GM19455 (cell line): Measurements from ENCODE around the gene MTFP1.
"Not testable (repeated sequence)": the region's sequence is repeated elsewhere in the genome, so short reads cannot be mapped to it uniquely, and the experiment has no call there.

ENCODE experiments used
- ATAC-seq: cut with Tn5 transposase; IDR thresholded peaks from one replicate; pipeline ENCODE4 v1.9.1; 2021; ENCODE audit not compliant: unreplicated experiment

MTFP1 gene

DNA sequence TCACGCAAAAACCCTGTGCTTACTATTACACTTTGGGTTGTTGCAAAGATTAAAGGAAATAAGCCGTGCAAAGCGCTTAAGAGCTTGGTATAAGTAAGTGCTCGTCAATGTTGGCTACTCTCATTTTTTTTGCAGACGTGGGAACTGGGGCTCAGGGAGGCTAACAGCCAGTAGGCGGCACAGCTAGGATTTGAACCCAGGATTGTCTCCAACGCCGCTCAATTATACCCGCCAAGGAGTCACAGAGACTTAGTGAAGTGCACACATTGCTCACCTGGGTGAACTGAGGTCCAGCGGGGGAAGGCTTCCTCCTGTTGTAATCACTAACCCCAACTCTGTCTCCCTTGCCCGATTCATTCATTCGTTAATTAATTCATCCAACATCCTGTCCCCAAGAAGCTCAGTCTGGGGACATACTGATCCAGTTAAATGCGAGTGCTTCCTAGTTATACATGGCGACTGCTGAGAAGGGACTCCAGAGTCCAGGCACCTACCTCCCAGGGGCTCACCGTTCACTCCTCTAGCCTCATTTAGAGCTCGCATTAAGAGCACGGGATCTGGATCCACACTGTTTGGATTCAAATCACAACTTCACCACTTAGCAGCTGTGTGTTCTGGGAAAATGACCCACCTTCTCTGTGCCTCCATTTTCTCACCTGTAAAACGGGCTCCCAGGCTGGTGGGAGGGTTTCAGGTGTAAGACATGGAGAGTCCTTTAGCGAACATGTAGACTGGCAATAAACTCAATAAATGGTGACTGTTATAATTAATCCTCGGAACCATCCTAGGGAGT, 838 bp upstream of the MTFP1 start:
- ATAC-seq, result no peak

DNA sequence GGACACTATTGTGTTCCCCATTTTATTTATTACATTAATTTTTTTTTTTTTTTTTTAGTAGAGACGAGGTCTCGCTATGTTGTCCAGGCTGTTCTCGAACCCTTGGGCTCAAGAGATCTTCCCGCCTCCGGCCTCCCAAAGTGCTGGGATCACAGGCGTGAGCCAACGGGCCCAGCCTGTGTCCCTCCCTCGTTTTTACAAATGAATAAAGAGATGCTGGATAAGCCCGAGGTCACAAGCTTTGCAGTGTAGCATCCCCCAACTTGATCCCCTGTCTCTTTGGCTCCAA, 297 bp upstream of the MTFP1 start:
- no peak for ATAC-seq

DNA sequence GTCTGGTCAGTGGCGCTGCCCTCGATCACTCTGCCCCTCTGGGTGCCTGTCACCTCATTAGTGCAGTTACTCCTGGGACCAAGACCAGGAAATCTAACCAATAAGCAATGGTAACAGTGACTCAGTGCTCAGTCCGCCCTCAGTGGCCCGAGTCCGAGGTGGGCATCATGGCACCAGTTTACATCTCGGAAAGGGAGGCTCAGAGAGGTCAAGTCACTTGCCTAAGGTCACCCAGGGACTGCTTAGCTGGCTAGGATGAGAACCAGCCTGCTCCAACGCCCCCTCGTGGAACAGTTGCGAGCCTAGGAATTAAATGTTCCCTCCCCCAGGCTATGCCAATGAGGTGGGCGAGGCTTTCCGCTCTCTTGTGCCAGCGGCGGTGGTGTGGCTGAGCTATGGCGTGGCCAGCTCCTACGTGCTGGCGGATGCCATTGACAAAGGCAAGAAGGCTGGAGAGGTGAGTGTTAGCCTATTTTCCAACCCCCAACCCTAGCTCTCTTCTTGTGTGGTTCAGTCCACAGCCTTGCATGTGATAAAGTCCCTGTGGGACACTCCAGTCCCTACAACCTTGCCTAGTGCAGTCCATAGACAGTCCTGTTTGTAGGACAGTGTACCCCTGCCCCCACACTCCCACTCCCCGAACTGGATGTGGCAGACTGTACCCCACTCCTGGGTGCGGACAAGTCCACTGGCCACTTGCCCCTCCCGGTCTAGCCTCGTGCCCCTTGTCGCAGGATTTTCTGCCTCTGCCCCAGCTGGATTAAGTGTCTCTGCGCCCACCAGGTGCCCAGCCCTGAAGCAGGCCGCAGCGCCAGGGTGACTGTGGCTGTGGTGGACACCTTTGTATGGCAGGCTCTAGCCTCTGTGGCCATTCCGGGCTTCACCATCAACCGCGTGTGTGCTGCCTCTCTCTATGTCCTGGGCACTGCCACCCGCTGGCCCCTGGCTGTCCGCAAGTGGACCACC, 1.1 kb downstream of the MTFP1 start:
- no peak for ATAC-seq

DNA sequence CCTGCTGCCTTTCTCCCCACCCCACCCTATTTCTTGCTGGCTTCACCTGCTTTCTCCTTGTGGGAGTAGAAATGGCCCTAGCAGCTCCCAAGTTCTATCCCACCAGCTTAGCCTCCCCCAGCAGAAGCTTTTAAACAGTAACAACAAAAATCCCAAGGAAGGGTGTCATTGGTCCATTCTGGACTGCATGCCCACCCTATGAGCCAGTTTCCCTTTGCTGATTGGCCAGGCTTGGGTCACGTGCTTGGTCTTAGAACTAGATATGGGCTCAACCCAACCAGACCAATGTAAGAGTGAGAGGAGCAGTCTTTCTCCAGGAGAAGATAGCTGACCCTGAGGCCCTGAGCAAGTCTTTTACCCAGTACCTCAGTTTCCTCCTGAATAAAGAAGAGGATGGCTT, 2.3 kb downstream of the MTFP1 start:
- ATAC-seq, result no peak

DNA sequence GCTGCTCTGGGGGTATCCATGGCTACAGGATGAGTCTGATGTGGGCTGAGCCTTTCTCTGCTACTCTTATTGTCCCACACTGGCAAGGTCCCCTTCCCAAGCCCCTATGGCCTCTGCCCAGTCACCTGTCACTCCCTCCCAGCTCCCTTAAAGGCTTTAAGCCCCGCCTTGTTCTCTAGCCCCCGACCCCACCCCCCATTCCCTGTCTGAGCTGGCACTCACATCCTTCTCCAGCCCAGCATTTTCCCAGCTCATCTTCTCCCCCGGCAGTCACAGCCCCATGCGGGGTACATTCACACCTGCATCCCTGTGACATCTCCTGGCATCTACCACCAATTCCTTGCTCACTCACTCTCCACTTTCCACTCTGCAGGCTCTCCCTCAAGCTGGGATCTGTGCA, 4.3 kb downstream of the MTFP1 start:
- no peak for ATAC-seq

DNA sequence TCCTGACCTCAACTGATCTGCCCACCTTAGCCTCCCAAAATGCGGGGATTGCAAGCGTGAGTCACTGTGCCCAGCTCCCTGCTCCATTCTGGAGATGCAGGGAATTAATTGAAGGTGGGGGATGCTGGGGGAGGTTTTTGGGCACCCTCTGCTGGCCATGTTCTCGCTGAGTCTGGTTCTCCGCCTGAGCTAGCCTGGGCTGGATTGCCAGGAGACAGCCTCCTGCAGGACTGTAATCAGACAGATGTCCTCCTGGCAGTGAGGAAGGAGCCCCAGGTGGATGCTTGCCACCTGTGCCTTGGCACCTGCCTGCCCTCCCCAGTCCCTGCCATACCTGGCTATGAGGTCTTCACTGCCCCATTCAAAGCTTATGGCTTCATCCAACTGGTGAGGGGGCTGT, 5.4 kb downstream of the MTFP1 start:
- no peak for ATAC-seq

DNA sequence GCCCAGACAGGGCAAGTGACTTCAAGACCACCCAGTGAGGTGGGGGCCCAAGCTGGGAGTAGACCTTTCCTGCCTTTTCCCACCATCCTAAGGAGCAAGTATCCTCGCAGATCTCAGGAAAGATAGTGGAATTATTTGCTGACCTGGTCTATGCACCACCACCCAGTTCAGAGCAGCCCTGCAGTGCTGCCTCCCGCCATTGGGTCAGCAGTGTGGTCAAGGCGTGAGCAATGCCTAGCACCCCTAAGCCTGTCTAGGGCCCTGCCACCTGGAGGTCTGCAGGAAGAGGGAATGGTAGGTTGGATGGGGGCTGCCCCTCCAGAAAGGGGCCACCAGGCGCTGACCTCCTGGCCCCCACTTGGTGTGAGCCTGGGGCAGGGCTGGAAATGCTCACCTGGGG, 6.5 kb downstream of the MTFP1 start:
- no peak for ATAC-seq

DNA sequence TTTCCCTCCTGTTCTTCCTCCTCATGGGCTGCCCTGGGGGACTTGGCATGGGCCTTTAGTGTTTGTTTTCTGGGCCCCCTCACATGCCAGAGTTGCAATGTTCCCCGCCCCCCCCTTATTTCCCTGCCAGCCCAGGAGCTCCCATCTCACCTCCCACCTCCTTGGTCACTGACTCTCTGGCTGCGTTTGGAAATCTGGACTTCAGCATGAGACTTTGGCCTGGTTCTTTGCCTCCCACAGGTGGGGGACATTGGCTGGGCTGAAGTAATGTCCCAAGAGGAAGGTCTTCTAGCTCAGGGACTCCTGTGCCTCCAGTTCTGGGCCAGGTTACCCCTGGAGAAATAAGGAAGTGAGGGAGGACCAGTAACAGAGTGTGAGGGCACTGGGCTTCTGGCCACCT, 7.0 kb downstream of the MTFP1 start:
- ATAC-seq, result no peak

DNA sequence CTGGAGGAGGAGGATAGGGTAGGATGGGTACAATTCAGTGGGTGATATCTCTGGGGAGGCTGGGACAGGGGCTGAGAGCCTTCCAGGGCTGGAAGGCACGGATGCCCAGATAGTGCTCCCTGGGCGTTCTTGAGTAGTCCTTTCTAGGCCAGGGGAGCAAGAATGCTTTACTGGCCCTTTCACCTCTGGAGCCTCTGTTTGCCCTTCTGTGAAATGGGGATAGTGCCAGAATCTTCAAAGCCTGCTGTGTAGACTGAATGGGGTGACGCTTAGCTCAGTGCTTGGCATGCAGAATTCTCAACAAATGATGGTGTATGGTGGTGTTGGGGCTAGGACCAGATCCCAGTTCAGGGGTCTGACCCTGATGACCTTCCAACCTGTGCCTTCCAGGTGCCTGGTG, 7.7 kb downstream of the MTFP1 start:
- no peak for ATAC-seq

DNA sequence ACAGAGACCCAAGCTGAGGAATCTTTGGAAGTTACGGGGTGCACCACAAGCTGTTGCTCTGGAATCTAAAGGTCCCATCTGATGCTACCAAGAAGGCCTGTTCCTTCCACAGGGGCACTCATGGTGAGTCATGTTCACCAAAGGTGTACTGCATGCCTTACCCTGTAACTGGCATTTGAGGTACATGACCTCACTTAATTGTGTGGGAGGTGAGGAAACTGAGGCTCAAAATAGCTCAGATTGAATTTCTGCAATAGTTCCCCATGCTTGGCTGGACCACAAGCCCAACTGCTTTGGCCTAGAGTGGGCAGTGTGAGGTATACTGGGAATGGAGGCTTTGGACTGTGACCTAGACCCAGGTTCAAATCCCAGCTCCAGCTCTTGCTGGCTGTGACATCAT, 8.2 kb downstream of the MTFP1 start:
- ATAC-seq, result no peak

DNA sequence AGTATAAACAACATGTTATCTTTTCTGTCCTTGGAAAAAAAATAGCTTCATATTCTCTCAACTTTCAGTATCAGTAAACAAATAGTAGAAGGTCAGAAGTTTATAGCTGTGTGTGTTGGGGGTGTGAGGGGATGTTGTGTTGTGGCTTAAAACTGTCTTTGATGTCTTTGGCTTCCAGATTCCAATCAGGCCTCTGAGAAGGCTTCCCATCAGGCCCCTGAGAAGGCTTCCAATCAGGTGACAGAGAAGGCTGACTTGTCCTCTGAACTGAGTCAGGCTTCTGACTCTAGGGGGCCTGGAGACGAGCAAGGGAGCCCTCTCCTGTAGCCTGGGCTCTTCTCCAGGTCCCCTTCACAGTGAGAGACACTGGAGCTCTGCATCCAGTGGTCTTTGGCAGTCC, 9.3 kb downstream of the MTFP1 start:
- ATAC-seq, result no peak

DNA sequence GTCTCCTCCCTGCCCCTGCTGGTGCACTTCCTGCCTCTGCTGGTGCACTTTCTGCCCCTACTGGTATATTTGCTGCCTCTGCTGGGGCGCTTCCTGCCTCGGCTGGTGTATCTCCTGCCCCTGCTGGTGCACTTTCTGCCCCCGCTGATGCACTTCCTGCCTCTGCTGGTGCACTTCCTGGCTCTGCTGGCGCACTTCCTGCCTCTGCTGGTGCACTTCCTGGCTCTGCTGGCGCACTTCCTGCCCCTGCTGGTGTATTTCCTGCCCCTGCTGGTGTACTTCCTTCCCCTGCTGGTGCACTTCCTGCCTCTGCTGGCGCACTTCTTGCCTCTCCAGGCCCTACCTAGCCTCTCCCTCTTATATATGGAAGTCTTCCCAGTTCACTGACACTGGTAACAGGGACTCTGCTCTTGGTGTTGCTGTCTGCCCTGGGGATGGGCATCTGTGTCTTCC, 10.1 kb downstream of the MTFP1 start:
- ATAC-seq, result no peak

DNA sequence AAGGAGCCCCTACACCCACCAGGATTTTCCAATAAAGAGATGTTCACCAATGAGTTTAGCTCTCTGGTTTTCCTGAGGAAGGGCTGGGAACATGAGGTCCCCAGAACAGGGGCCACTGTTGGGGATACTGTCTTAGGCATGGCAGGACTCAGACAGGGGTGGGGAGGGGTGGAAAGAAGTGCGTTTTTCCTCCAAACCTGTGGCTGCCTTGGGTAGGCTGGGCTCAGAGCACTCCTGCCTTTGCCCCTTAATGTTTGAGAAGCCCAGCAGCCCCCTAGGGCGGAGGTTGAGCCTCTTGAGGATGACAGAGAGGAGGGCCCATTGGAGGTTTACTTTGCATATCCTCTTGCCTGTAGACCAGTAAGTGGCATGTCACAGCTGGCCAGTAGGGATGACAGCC, 10.6 kb downstream of the MTFP1 start:
- no peak for ATAC-seq

DNA sequence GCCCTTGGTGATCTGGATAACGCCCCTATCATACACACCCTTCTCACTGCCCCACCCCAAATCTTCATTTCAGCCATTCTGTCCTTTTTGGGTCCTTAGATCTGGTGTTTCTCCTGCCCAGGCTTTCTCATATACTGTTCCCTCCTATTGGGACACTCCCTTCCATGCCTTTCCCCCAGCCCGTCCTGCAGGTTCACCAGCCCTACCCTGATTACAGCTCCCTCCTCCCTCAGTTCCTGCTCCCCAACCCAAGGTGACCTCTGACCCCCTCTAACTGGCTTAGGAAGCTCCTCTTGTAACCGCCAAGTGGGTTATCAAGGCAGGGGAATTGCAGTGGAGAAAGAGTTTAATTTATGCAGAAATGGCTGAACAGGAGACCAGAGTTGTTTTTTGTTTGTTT, 13.0 kb downstream of the MTFP1 start:
- no peak for ATAC-seq

DNA sequence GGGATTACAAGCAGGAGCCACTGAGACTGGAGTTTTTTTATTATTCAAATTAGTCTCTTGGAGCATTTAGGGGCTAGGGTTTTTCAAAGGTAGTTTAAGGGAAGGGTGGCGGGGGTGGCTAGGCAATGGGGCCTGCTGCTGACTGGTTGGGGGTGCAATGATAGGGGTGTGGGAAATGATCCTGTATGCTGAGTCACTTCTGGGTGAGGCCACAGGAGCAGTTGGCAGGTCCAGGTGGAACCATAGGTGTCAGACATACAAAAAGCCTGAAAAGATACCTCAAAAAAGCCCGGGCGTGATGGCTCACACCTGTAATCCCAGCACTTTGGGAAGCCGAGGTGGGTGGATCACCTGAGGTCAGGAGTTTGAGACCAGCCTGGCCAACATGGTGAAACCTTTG, 13.7 kb downstream of the MTFP1 start:
- ATAC-seq, result no peak

DNA sequence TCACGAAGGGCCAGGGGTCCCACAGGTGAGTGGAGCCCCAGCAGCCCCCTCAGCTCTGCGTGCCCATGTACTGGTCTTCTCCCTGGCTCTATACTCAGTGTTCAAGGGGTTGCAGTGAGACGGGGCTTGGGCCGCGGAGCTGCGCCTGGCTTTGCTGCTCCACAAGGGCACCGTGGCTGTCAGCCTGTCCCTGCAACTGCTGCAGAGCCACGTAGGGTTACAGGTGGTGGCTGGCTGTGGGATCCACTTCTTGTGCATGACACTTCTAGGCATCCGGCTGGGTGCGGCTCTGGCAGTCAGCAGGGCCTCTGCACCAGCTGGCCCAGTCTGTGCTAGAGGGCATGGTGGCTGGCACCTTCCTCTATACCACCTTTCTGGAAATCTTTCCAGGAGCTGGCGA, 14.3 kb downstream of the MTFP1 start:
- no peak for ATAC-seq

DNA sequence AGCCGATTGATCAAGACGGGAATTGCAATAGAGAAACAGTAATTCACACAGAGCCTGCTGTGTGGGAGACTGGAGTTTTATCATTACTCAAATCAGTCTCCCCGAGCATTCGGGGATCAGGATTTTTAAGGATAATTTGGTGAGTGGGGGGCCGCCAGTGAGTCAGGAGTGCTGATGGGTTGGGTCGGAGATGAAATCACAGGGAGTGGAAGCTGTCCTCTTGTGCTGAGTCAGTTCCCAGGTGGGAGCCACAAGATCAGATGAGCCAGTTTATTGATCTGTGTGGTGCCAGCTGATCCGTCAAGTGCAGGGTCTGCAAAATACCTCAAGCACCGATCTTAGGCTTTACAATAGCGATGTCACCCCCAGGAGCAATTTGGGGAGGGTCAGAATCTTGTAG, 15.5 kb downstream of the MTFP1 start:
- no peak for ATAC-seq

DNA sequence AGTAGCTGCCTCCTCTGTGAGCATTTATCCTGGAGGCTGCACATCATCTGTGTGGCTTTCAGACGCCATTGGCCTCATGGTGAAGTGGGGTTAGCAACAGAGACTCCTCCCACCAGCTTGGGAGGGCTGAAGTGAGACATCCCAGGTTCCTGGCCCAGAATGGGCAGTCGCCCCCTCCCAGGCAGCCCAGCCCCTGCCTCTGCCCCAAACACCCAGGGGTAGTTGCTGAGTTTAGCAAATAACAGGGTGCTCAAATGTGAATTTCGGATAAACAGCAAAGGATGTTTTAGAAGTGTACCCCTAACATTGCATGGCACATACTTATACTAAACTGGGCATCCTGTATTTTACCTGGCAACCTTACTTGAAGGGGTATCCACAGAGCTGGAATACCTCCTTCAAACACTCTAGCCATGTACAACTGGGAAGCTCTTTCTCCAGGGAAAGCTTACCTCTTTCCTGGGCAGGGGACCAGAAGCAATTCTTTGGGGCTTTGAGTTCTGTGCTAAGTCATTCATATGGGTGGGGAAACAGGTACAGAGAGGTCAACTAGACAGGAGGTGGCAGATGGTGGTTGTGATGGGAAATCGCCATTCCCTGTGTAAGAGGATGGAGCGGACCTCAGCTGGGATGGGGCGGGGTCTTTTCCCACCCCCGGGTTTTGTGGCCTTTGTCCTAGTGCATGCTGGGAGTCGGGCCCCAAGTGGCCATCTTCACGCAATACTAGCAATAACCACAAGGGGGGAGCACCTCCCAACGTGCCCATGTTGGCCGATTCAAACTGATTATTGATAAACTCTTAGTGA, 19.3 kb downstream of the MTFP1 start:
- ATAC-seq, result no peak

DNA sequence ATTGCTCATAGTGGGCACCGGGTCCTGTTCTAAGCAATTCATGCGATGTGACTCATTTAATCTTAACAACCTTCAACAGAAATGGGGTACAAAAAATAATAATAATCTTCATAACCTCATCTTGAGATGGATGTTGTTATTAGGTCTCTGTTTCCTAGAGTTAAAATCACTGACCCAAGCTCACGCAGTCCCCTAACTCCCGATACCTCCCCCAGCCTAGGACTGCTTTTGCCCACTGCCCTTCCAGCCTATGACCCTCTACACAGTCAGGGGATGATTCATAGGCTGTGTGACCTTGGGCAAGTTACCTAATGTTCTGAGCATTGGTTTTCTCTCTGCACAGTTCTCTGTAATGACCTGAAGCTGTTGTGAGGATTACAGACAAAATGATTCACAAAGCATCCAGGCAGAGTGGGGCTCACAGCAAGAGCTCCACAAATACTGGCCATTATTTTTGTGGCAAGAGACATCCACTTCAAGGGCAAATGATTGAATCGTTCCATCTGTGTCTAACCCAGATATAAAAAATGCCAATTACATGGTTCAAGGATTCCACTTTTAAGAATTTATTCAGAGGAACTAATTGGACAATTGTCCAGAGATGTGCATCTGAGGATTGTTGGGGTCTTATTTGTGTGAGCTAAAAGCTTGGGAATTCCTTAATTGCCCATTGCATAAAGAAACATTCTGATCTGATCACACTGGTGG, 20.0 kb downstream of the MTFP1 start:
- no peak for ATAC-seq

DNA sequence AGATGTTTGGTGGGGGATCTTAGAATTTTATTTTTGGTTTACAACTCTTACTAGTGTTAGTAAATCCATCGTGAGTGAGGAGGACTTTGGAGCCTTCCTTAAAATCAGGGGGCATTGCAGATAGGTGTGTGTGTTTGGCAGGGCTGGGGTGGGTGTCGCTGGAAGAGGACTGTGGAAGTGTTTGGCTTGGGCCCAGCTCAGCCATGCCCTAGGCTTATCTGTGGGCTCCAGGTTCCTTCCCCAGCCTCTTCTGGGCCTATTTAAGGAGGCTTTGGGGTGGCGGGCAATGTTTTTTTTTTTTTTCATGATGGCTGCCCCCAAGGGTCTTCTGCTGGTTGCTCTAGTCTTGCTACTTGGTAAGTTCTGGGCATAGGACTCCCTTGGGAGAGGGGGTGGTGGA, 22.1 kb downstream of the MTFP1 start:
- no peak for ATAC-seq

DNA sequence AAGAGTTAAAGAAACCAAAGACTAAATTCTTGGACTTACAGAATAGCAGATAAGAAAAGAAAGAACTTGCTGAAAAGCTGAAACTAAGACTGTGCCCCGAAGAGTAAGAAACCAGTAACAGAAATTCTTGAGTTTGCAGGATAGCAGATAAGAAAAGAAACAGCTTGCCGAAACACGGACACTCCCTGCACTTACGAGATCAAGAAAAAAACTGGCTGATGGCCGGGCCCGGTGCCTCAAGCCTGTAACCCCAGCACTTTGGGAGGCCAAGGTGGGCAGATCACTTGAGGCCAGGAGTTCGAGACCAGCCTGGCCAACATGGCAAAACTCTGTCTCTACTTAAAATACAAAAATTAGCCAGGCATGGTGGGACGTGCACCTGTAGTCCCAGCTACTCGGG, 25.9 kb downstream of the MTFP1 start:
- ATAC-seq, result not testable (repeated sequence)
